Measurements from ENCODE around the gene FNIP1.

DNA sequence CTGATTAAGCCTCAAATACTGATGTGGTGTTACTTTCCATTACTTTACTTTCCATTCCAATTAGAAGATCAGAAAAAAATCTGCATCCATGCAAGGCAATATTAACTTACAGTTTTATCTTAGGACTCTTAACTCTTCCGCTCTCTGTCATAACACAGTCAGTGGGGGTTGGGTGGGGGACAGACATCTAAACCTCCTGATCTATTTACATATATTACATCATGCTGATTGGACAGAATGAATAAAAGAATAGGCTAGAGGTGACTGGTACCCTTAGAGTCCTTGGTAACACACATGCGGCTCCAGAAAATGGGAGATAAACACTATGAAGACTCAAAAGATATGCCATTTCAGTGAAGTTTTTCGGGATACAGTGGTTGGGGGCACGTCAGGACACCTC lies 189.4 kb downstream of the FNIP1 start:
- TF ChIP-seq, protein P1, sequence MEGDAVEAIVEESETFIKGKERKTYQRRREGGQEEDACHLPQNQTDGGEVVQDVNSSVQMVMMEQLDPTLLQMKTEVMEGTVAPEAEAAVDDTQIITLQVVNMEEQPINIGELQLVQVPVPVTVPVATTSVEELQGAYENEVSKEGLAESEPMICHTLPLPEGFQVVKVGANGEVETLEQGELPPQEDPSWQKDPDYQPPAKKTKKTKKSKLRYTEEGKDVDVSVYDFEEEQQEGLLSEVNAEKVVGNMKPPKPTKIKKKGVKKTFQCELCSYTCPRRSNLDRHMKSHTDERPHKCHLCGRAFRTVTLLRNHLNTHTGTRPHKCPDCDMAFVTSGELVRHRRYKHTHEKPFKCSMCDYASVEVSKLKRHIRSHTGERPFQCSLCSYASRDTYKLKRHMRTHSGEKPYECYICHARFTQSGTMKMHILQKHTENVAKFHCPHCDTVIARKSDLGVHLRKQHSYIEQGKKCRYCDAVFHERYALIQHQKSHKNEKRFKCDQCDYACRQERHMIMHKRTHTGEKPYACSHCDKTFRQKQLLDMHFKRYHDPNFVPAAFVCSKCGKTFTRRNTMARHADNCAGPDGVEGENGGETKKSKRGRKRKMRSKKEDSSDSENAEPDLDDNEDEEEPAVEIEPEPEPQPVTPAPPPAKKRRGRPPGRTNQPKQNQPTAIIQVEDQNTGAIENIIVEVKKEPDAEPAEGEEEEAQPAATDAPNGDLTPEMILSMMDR (IDR thresholded peaks at IDR 0.05): no peak
- no peak for TF ChIP-seq POLR2A (IDR thresholded peaks at IDR 0.05)
- no peak for TF ChIP-seq POLR2AphosphoS5 (IDR thresholded peaks at IDR 0.05)
- no peak for TF ChIP-seq EP300 (IDR thresholded peaks at IDR 0.05; ENCODE audit: low read depth)

All from transverse colon (tissue), 4 donors.